OCI-LY1 (cell line): ENCODE results near the gene SPINK2.

Experiments
- H2AFZ ChIP-seq: fragments of 200-600 bp; sonication (generic), shearing (Covaris generic); 2 replicates; pipeline ENCODE4 v1.6.0; 2014; ENCODE audit warnings: antibody characterized with exemption, mild to moderate bottlenecking, low read length
- H3F3A ChIP-seq: fragments of 200-600 bp; sonication (generic), shearing (Covaris generic); 2 replicates; pipeline ENCODE4 v1.6.0; 2014; ENCODE audit warnings: mild to moderate bottlenecking, antibody characterized with exemption, low read length, moderate library complexity; ENCODE audit not compliant: insufficient read depth
- H3K27ac ChIP-seq: fragments of 200-600 bp; sonication (generic); 2 replicates; pipeline ENCODE4 v1.5.1; 2014; ENCODE audit warnings: low read length, mixed run types, mild to moderate bottlenecking, low read depth; ENCODE audit not compliant: poor library complexity, severe bottlenecking
- H3K27me3 ChIP-seq: fragments of 200-600 bp; sonication (generic); 2 replicates; pipeline ENCODE4 v1.6.0; 2014; ENCODE audit warnings: antibody characterized with exemption, mild to moderate bottlenecking, low read length, moderate library complexity; ENCODE audit not compliant: insufficient read depth
- H3K36me3 ChIP-seq: fragments of 200-600 bp; sonication (generic); 2 replicates; pipeline ENCODE4 v1.6.1; 2014; ENCODE audit warnings: mild to moderate bottlenecking, antibody characterized with exemption, low read length, moderate library complexity, mixed read lengths; ENCODE audit not compliant: insufficient read depth
- H3K4me1 ChIP-seq: fragments of 200-600 bp; sonication (generic); 2 replicates; pipeline ENCODE4 v1.5.1; 2014; ENCODE audit warnings: mild to moderate bottlenecking, low read length, moderate library complexity; ENCODE audit not compliant: insufficient read depth, severe bottlenecking
- H3K4me2 ChIP-seq: fragments of 200-600 bp; sonication (generic), shearing (Covaris generic); 2 replicates; pipeline ENCODE4 v1.6.1; 2014; ENCODE audit warnings: low read length
- H3K4me3 ChIP-seq: fragments of 200-600 bp; sonication (generic); 2 replicates; pipeline ENCODE4 v1.5.1; 2014; ENCODE audit warnings: low read length, low read depth, mild to moderate bottlenecking, mixed read lengths; ENCODE audit not compliant: poor library complexity, severe bottlenecking
- H3K79me2 ChIP-seq: fragments of 200-600 bp; shearing (Covaris generic); 2 replicates; pipeline ENCODE4 v1.6.1; 2016; ENCODE audit warnings: mixed run types, low read length, mixed read lengths; ENCODE audit not compliant: insufficient read depth
- H3K9ac ChIP-seq: fragments of 200-600 bp; sonication (generic), shearing (Covaris generic); 2 replicates; pipeline ENCODE4 v1.6.1; 2014; ENCODE audit warnings: mild to moderate bottlenecking, low read length, mixed read lengths
- H3K9me2 ChIP-seq: fragments of 200-600 bp; sonication (generic), shearing (Covaris generic); 2 replicates; pipeline ENCODE4 v1.6.1; 2014; ENCODE audit warnings: low read depth, mild to moderate bottlenecking, low read length, mixed read lengths
- H3K9me3 ChIP-seq: fragments of 200-600 bp; shearing (Covaris generic); 2 replicates; pipeline ENCODE4 v1.6.1; 2014; ENCODE audit warnings: low read length, mixed read lengths
- H4K20me1 ChIP-seq: fragments of 200-600 bp; sonication (generic), shearing (Covaris generic); 2 replicates; pipeline ENCODE4 v1.6.0; 2016; ENCODE audit warnings: mild to moderate bottlenecking, low read length; ENCODE audit not compliant: insufficient read depth
- EZH2 ChIP-seq: fragments of 200-600 bp; sonication (generic), shearing (Covaris generic); IDR thresholded peaks from 2 replicates; pipeline ENCODE4 v1.8.0; 2017; ENCODE audit warnings: borderline replicate concordance, mixed run types, mild to moderate bottlenecking, antibody characterized with exemption, low read length, moderate library complexity, mixed read lengths
- TF ChIP-seq, protein P1 (sequence below): fragments of 200-600 bp; sonication (generic), shearing (Covaris generic); IDR thresholded peaks from 2 replicates; pipeline ENCODE4 v1.5.1; 2017; ENCODE audit warnings: mild to moderate bottlenecking, antibody characterized with exemption, low read length, moderate library complexity, mixed read lengths

Gene SPINK2

DNA sequence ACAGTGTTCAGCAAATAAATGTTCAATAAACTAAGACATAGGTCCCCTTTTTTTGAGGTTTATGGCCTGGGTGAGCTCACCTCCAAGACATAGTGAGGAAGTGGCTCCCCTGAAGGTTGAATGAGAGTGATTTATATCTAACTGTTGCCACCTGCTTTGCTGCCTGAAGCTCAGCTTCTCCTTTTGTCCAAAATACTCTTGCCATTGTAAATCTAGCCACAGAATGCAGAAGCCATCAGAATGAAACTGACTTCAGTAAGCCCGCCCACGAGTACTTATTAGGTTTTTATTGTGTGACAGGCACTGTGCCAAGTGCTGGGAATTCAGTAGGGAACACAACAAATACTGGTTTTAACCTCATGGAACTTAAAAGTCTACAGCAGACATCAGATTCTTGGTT is 18.0 kb downstream of the SPINK2 start:
- Histone ChIP-seq H2AFZ (no peak overlapping the region), H3K4me3 (no peak overlapping the region), H3K9me2 (no peaks in the 10 kb centered on the region), H3F3A (no peaks in the 10 kb centered on the region), H3K9ac (no peak overlapping the region), H3K79me2 (no peaks in the 10 kb centered on the region), H3K9me3 (no peaks in the 10 kb centered on the region), H3K4me2 (no peak overlapping the region), H3K27me3 (no peaks in the 10 kb centered on the region), H3K4me1 (peaks cover 5% of the 10 kb centered on the region), H4K20me1 (no peaks in the 10 kb centered on the region), H3K27ac (no peak overlapping the region), H3K36me3 (no peaks in the 10 kb centered on the region)
- TF ChIP-seq, protein P1, sequence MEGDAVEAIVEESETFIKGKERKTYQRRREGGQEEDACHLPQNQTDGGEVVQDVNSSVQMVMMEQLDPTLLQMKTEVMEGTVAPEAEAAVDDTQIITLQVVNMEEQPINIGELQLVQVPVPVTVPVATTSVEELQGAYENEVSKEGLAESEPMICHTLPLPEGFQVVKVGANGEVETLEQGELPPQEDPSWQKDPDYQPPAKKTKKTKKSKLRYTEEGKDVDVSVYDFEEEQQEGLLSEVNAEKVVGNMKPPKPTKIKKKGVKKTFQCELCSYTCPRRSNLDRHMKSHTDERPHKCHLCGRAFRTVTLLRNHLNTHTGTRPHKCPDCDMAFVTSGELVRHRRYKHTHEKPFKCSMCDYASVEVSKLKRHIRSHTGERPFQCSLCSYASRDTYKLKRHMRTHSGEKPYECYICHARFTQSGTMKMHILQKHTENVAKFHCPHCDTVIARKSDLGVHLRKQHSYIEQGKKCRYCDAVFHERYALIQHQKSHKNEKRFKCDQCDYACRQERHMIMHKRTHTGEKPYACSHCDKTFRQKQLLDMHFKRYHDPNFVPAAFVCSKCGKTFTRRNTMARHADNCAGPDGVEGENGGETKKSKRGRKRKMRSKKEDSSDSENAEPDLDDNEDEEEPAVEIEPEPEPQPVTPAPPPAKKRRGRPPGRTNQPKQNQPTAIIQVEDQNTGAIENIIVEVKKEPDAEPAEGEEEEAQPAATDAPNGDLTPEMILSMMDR: no peak
- no peak for TF ChIP-seq EZH2

DNA sequence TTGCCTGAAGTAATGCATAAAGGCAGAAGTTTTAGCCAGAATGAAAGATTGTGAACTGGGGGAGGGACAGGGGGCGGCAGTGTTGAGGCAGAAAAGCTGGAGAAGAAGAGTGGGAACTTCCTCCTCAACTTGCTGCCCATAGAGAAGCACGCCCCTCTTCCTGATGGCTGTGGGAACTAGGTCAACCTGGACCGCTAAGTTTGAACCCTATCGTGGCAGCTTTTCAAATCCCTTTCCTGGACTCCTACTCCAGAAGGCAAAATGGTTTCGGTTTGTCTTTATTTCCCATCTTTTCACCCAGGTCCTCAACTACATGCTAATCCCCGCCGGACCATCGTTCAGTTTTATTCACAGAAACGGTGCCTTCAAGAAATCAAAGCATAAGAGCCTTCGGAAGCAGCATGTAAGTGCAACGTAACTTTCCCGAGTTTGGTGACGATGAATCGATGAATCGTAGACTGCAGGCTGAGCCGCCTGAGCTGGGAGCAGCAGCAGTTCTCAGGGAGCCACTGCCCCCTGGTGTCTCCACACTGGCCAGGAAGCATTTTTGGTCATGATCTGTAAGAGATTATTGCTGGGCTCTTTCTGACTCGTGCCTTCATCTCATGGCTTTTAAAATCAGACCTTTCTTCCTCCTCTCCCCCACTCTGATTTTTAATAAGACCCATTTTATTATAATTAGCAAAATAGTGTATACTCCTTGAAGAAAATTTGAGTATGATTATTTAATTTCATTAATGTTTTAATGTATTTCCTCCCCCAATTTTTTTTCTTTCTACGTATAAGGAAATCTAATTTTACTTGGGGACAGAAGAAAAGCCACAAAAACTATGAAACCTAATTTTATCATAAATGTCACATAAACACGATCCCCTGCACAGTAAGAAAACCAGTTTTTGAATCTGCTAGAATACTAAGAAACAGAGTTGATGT is 21.4 kb downstream of the SPINK2 start:
- H3K4me1 ChIP-seq: peaks cover 5% of the 10 kb centered on the region
- H3K9me2 ChIP-seq: no peaks in the 10 kb centered on the region
- no peaks in the 10 kb centered on the region for H3F3A ChIP-seq
- peak overlapping the region; percentile 68 for H3K4me3 ChIP-seq
- peak overlapping the region; percentile 94 for H3K4me2 ChIP-seq
- no peak for TF ChIP-seq EZH2
- TF ChIP-seq, protein P1: peak; percentile 80
- H2AFZ ChIP-seq: peak overlapping the region; percentile 89; the same call in 1 of the 2 replicates
- H4K20me1 ChIP-seq: no peaks in the 10 kb centered on the region
- no peak overlapping the region for H3K27ac ChIP-seq
- no peaks in the 10 kb centered on the region for H3K27me3 ChIP-seq
- H3K9me3 ChIP-seq: no peaks in the 10 kb centered on the region
- no peaks in the 10 kb centered on the region for H3K36me3 ChIP-seq
- H3K79me2 ChIP-seq: no peaks in the 10 kb centered on the region
- peak overlapping the region; percentile 60 for H3K9ac ChIP-seq

DNA sequence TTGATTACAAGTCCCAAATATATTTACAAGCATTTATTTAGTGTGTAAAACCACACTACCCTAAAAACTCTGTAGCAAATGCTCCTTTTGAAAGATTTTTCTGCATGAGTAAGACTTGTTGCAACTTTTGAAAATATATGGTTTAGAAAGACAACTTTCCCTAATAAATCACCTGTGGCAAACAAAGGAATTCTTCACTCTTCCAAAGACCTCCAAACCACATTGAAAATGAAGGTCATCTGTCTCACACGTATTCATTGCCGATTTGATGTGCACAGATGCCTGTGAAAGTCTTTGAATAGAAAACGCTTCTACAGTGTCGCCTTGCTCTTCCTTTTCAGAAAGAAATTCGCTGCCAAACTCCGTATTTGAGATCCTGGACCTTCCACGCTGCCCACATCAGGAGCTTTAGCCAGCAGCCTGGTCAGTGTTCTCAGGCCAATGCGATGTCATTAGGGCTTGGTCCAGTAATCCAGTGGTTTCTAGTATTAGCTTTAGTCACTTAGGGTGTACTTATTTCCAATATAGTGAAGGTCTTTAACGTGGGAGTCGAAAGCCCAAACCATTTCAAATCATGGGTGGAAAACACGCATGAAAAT is 22.2 kb downstream of the SPINK2 start:
- Histone ChIP-seq H3K4me3 (peak overlapping the region; percentile 68), H3K27ac (no peak overlapping the region)

More for the DNA sequence above, 22.2 kb downstream of the SPINK2 start:
- TF ChIP-seq, protein P1: no peak
- no peak for TF ChIP-seq EZH2
- no peaks in the 10 kb centered on the region for H3K9me2 ChIP-seq
- H3K36me3 ChIP-seq: no peaks in the 10 kb centered on the region
- H3K27me3 ChIP-seq: no peaks in the 10 kb centered on the region
- H3K4me1 ChIP-seq: peaks cover 5% of the 10 kb centered on the region
- no peaks in the 10 kb centered on the region for H3F3A ChIP-seq
- H3K4me2 ChIP-seq: peak overlapping the region; percentile 94
- H4K20me1 ChIP-seq: no peaks in the 10 kb centered on the region
- H3K79me2 ChIP-seq: no peaks in the 10 kb centered on the region
- H3K9me3 ChIP-seq: no peaks in the 10 kb centered on the region
- no peak overlapping the region for H3K9ac ChIP-seq
- H2AFZ ChIP-seq: no peak overlapping the region
